ENCODE results near the gene LRRC52.
"Not testable (repeated sequence)": the region's sequence is repeated elsewhere in the genome, so short reads cannot be mapped to it uniquely, and the experiment has no call there.

GRCh38 chr1:165606676-165607075, 62.9 kb downstream of the LRRC52 start:
- TF ChIP-seq CTCF (conservative IDR thresholded peaks at IDR 0.05); EZH2 (IDR thresholded peaks at IDR 0.05; ENCODE audit: low read depth): not testable (repeated sequence)
